ENCODE measurements around the gene SBK2. TPM values are rescaled to one million over a fixed set of nuclear protein-coding genes. Genes with fewer than 3 reads are reported as not detected.

The SBK2 gene
- total and polyA plus RNA-seq, 2 donors (not counting 3 experiments of a cell fraction or from before 2014, with no cell fraction given), result not detected

- FAIRE-seq (no peak), DNase-seq (ENCODE audit: low read depth, low spot score) (no peak)
- Histone ChIP-seq H3K4me3 (replicated peaks in 1 of 3; ENCODE audit: insufficient read depth in 1 of 3, low read depth in 1 of 3, low read length in 3 of 3) (no peak overlapping the region), H3K36me3 (ENCODE audit: control insufficient read depth in 2 of 2, extremely low read depth in 1 of 2, insufficient read depth in 2 of 2, low read length in 2 of 2) (no peaks in the 10 kb centered on the region), H3K27me3 (ENCODE audit: control insufficient read depth in 2 of 2, insufficient read depth in 2 of 2, low read length in 2 of 2) (peaks cover 0 to 5% of the 10 kb centered on the region in 2 experiments), H3K9me3 (replicated peaks; ENCODE audit: control insufficient read depth, insufficient read depth, low read length) (no peaks in the 10 kb centered on the region), H4K20me1 (replicated peaks; ENCODE audit: control insufficient read depth, extremely low read depth, insufficient read depth, low read length) (no peaks in the 10 kb centered on the region), H3K4me1 (ENCODE audit: control insufficient read depth, extremely low read depth, insufficient read depth, low read length) (no peaks in the 10 kb centered on the region), H3K9me1 (replicated peaks; ENCODE audit: control insufficient read depth, extremely low read depth, insufficient read depth, low read length) (no peaks in the 10 kb centered on the region), H3K9ac (replicated peaks; ENCODE audit: extremely low read depth, insufficient read depth, low read length) (no peak overlapping the region), H3K79me2 (ENCODE audit: control insufficient read depth, insufficient read depth, low read length) (no peaks in the 10 kb centered on the region), H2AFZ (ENCODE audit: low read depth, low read length) (no peak overlapping the region), H3K27ac (ENCODE audit: insufficient read depth, low read depth, low read length) (no peak overlapping the region), H3K4me2 (ENCODE audit: insufficient read depth, low read length) (no peak overlapping the region)
- no TSS peak for BruUV-seq (replicated peaks)
- POLR2A ChIA-PET, result no interaction called here
- intact Hi-C loops (cut with micrococcal nuclease), result no loop called here
- dilution Hi-C loops (cut with MboI; ENCODE audit: extremely low pct_ligation_motif_present, low sequenced_read_pairs), result no loop called here
- TF ChIP-seq CTCF (IDR thresholded peaks at IDR 0.05; ENCODE audit: extremely low read depth in 1 of 2, insufficient read depth in 1 of 2, low read depth in 1 of 2, low read length in 2 of 2), result no peak
- no peak for TF ChIP-seq GATA2 (IDR thresholded peaks at IDR 0.05; ENCODE audit: insufficient read depth, insufficient read length, low read depth, low read length)
- no peak for TF ChIP-seq MYC (IDR thresholded peaks at IDR 0.05; ENCODE audit: low read depth, low read length)
- no peak for TF ChIP-seq POLR2AphosphoS5 (IDR thresholded peaks at IDR 0.05; ENCODE audit: insufficient read depth, low read depth, low read length)
- TF ChIP-seq JUN (IDR thresholded peaks at IDR 0.05; ENCODE audit: borderline replicate concordance, insufficient read depth, insufficient read length, low read depth), result no peak
- TF ChIP-seq MAX (IDR thresholded peaks at IDR 0.05; ENCODE audit: insufficient read depth, insufficient read length), result no peak
- TF ChIP-seq FOS (IDR thresholded peaks at IDR 0.05; ENCODE audit: borderline replicate concordance, insufficient read depth, low read length), result no peak
- TF ChIP-seq POLR2A (IDR thresholded peaks at IDR 0.05; ENCODE audit: low read depth, low read length), result no peak
- CTCF ChIA-PET, result no interaction called here
These were observed 26.3 kb upstream of the SBK2 start for GRCh38 chr19:55563261-55563690.

All from endothelial cell of umbilical vein (primary cell).